H1 (cell line): ENCODE data around the gene TMEM45B. TPM values are rescaled to one million over a fixed set of nuclear protein-coding genes. Genes with fewer than 3 reads are reported as not detected.

Source experiments
- CTCF ChIA-PET: fragments of 300-600 bp; sonication (Branson Sonifier 250); formaldehyde crosslinking; loops from one replicate; lab custom pipeline; 2021; ENCODE audit not compliant: partially characterized antibody; lab: Charles Lee
- POLR2A ChIA-PET: fragments of 300-600 bp; sonication (Branson Sonifier 250); formaldehyde crosslinking; loops from one replicate; lab custom pipeline; 2021; ENCODE audit warnings: inconsistent platforms; ENCODE audit not compliant: partially characterized antibody; lab: Charles Lee
- DNase-seq, 2 experiments: peaks; one replicate each; pipeline versions ENCODE4 v3.0.0 to v3.0.0-alpha.2; 2010 to 2022; ENCODE audit warnings: low spot score in 2 of 2, low read depth in 1 of 2, mixed read lengths in 1 of 2
- FAIRE-seq: peaks from 2 replicates; lab custom pipeline; 2011; peaks lifted over from hg19 to GRCh38; lab: Jason Lieb, UNC
- H2AFZ ChIP-seq: 2 replicates; pipeline ENCODE4 v1.8.1; 2012; ENCODE audit warnings: low read length, inconsistent platforms
- H2AK5ac ChIP-seq: 2 replicates; pipeline ENCODE4 v1.6.1; 2013; ENCODE audit warnings: low read depth, low read length
- H2BK120ac ChIP-seq: replicated peaks from 2 replicates; pipeline ENCODE3; 2013; ENCODE audit warnings: low read depth, low read length, inconsistent platforms
- H2BK12ac ChIP-seq: 2 replicates; pipeline ENCODE4 v1.6.1; 2013; ENCODE audit warnings: low read depth, low read length
- H2BK15ac ChIP-seq: 2 replicates; pipeline ENCODE4 v1.6.1; 2013; ENCODE audit warnings: low read length
- H2BK20ac ChIP-seq: 2 replicates; pipeline ENCODE4 v1.6.1; 2013; ENCODE audit warnings: low read length
- H2BK5ac ChIP-seq: 2 replicates; pipeline ENCODE4 v1.6.1; 2013; ENCODE audit warnings: low read depth, low read length
- H3K14ac ChIP-seq: 2 replicates; pipeline ENCODE4 v1.6.1; 2013; ENCODE audit warnings: inconsistent platforms; ENCODE audit not compliant: insufficient read length
- H3K18ac ChIP-seq: 2 replicates; pipeline ENCODE4 v1.6.1; 2013; ENCODE audit warnings: low read length; ENCODE audit errors: extremely low read depth
- H3K23ac ChIP-seq: 2 replicates; pipeline ENCODE4 v1.6.1; 2013; ENCODE audit warnings: inconsistent platforms; ENCODE audit not compliant: insufficient read length
- H3K23me2 ChIP-seq: 2 replicates; pipeline ENCODE4 v1.6.1; 2013; ENCODE audit warnings: low read depth, low read length
- H3K27ac ChIP-seq: 2 replicates; pipeline ENCODE4 v1.6.1; 2011; ENCODE audit warnings: low read depth, low read length, inconsistent platforms
- H3K27me3 ChIP-seq, 4 experiments: replicated peaks in 1 of 4; 1 replicate in 1 of 4; 2 replicates in 3 of 4; pipeline versions ENCODE4 v1.6.1 to v1.8.1; 2011 to 2013; ENCODE audit warnings: low read length in 3 of 4, mild to moderate bottlenecking in 3 of 4, inconsistent platforms in 2 of 4, mixed read lengths in 2 of 4, moderate library complexity in 1 of 4; ENCODE audit not compliant: control insufficient read depth in 3 of 4, insufficient read depth in 3 of 4; ENCODE audit errors: extremely low read depth in 1 of 4
- H3K36me3 ChIP-seq, 4 experiments: 2 replicates each; pipeline versions ENCODE4 v1.6.1 to v1.8.1; 2011 to 2013; ENCODE audit warnings: mild to moderate bottlenecking in 4 of 4, low read length in 3 of 4, moderate library complexity in 2 of 4, control low read depth in 1 of 4, inconsistent platforms in 1 of 4; ENCODE audit not compliant: insufficient read depth in 4 of 4, control insufficient read depth in 2 of 4
- H3K4ac ChIP-seq: replicated peaks from 2 replicates; pipeline ENCODE3; 2013; ENCODE audit warnings: low read length, low read depth, mixed read lengths, inconsistent platforms; ENCODE audit not compliant: insufficient read length
- H3K4me1 ChIP-seq, 4 experiments: replicated peaks in 1 of 4; 1 replicate in 1 of 4; 2 replicates in 3 of 4; pipeline versions ENCODE4 v1.6.1 to v1.8.1; 2011 to 2013; ENCODE audit warnings: low read length in 3 of 4, inconsistent platforms in 2 of 4, mixed read lengths in 1 of 4; ENCODE audit not compliant: insufficient read depth in 4 of 4, control insufficient read depth in 3 of 4
- H3K4me2 ChIP-seq, 2 experiments: 2 replicates each; pipeline versions ENCODE4 v1.6.1 to v1.8.1; 2011 to 2013; ENCODE audit warnings: low read depth in 2 of 2, low read length in 2 of 2, control low read depth in 1 of 2, inconsistent platforms in 1 of 2, mild to moderate bottlenecking in 1 of 2; ENCODE audit not compliant: insufficient read depth in 1 of 2
- H3K4me3 ChIP-seq, 4 experiments: fragments of 200-600, 300-600 bp in 1 of 4; sonication (generic), shearing (Covaris generic), sonication (Bioruptor Twin) in 1 of 4; 2 replicates each; pipeline versions ENCODE4 v1.5.1 to v1.8.1; 2011 to 2016; ENCODE audit warnings: low read length in 4 of 4, low read depth in 3 of 4, control low read depth in 2 of 4, inconsistent platforms in 2 of 4, mild to moderate bottlenecking in 2 of 4, mixed read lengths in 1 of 4, moderate library complexity in 1 of 4; ENCODE audit not compliant: insufficient read depth in 2 of 4; ENCODE audit errors: extremely low read depth in 1 of 4
- H3K56ac ChIP-seq: replicated peaks from 2 replicates; pipeline ENCODE3; 2013; ENCODE audit warnings: low read depth, mild to moderate bottlenecking, mixed read lengths, low read length, inconsistent platforms; ENCODE audit not compliant: insufficient read length
- H3K79me1 ChIP-seq: 2 replicates; pipeline ENCODE4 v1.6.1; 2013; ENCODE audit warnings: low read depth, low read length, control low read depth
- H3K79me2 ChIP-seq, 2 experiments: 2 replicates each; pipeline versions ENCODE4 v1.6.1 to v1.8.1; 2012 to 2013; ENCODE audit warnings: low read length in 2 of 2, mild to moderate bottlenecking in 2 of 2, inconsistent platforms in 1 of 2; ENCODE audit not compliant: insufficient read depth in 2 of 2, control insufficient read depth in 1 of 2
- H3K9ac ChIP-seq, 4 experiments: replicated peaks in 1 of 4; 1 replicate in 1 of 4; 2 replicates in 3 of 4; pipeline versions ENCODE4 v1.6.1 to v1.8.1; 2011 to 2013; ENCODE audit warnings: low read depth in 3 of 4, low read length in 3 of 4, control low read depth in 2 of 4, mild to moderate bottlenecking in 2 of 4, moderate library complexity in 2 of 4, inconsistent platforms in 1 of 4; ENCODE audit errors: extremely low read depth in 1 of 4
- H3K9me3 ChIP-seq, 2 experiments: 2 replicates each; pipeline versions ENCODE4 v1.6.1 to v1.8.1; 2012 to 2013; ENCODE audit warnings: mild to moderate bottlenecking in 2 of 2, moderate library complexity in 2 of 2, control low read depth in 1 of 2, inconsistent platforms in 1 of 2, low read depth in 1 of 2, low read length in 1 of 2, mixed read lengths in 1 of 2; ENCODE audit not compliant: insufficient read depth in 2 of 2
- H4K20me1 ChIP-seq, 2 experiments: replicated peaks in 1 of 2; 2 replicates each; pipeline versions ENCODE3 to v1.8.1; 2011 to 2013; ENCODE audit warnings: inconsistent platforms in 2 of 2, low read length in 2 of 2, mild to moderate bottlenecking in 1 of 2; ENCODE audit not compliant: insufficient read depth in 2 of 2, control insufficient read depth in 1 of 2
- H4K5ac ChIP-seq: 2 replicates; pipeline ENCODE4 v1.6.1; 2013; ENCODE audit warnings: low read length, low read depth, mixed read lengths, inconsistent platforms; ENCODE audit not compliant: insufficient read length
- H4K8ac ChIP-seq: 2 replicates; pipeline ENCODE4 v1.8.0; 2013; ENCODE audit warnings: mild to moderate bottlenecking, moderate library complexity, low read length, inconsistent platforms; ENCODE audit not compliant: insufficient read depth; ENCODE audit errors: extremely low read depth
- H4K91ac ChIP-seq: replicated peaks from 2 replicates; pipeline ENCODE3; 2013; ENCODE audit warnings: low read length, mixed read lengths, inconsistent platforms; ENCODE audit not compliant: insufficient read length
- CEBPB ChIP-seq: IDR thresholded peaks from 2 replicates; pipeline ENCODE4 v1.6.1; 2012; ENCODE audit warnings: low read depth, low read length
- SRF ChIP-seq: IDR thresholded peaks from 2 replicates; pipeline ENCODE4 v1.6.1; 2011; ENCODE audit warnings: mild to moderate bottlenecking, low read depth, low read length, moderate library complexity
- YY1 ChIP-seq: IDR thresholded peaks from 2 replicates; pipeline ENCODE4 v1.6.1; 2011; ENCODE audit warnings: low read depth, mild to moderate bottlenecking, low read length
- WGBS, 2 experiments: shearing (Covaris generic) in 1 of 2; methylation state at CpG; one replicate each; pipeline versions ENCODE4 v1.1.6 to v1.1.7; 2013 to 2015; ENCODE audit warnings: low lambda C conversion rate in 2 of 2, mixed read lengths in 2 of 2, inconsistent platforms in 1 of 2, low coverage in 1 of 2, missing lambda C conversion rate in 1 of 2; ENCODE audit not compliant: insufficient replicate concordance in 2 of 2, insufficient coverage in 1 of 2, insufficient read length in 1 of 2; ENCODE audit errors: extremely low coverage in 1 of 2, missing lambda C conversion rate in 1 of 2; 5-methylcytosine and 5-hydroxymethylcytosine counted together
- polyA plus RNA-seq, 7 experiments: library from polyadenylated mRNA; depleted of rRNA in 3 of 7; stranded (reverse) in 5 of 7; unstranded in 2 of 7; fragments of >200 nt in 5 of 7; fragments of 200-250 nt in 2 of 7; gene quantifications; 1 replicate in 5 of 7; 2 replicates in 1 of 7; 4 replicates in 1 of 7; pipeline versions ENCODE4 v1.2.1 to v1.2.3, GENCODE V29; 2011 to 2013; ENCODE audit warnings: missing spikeins in 2 of 7, mixed read lengths in 2 of 7
- total RNA-seq: library from RNA; stranded (reverse); fragmentation: NEBNext Ultra II Directional; extraction: Animal tissue kit (Norgen Biotek cat#: 25700); gene quantifications from 2 replicates; pipeline ENCODE4 v1.2.1, GENCODE V29; 2021
- TF ChIP-seq, protein P1 (sequence below): IDR thresholded peaks from 2 replicates; pipeline ENCODE4 v1.6.1; 2012; ENCODE audit warnings: low read length, inconsistent platforms

Gene TMEM45B
- total and polyA plus RNA-seq, 2 of the 8 experiments (the other 6 are each of a cell fraction or from before 2014, with no cell fraction given), result 0.23 TPM; not detected in 1

DNA sequence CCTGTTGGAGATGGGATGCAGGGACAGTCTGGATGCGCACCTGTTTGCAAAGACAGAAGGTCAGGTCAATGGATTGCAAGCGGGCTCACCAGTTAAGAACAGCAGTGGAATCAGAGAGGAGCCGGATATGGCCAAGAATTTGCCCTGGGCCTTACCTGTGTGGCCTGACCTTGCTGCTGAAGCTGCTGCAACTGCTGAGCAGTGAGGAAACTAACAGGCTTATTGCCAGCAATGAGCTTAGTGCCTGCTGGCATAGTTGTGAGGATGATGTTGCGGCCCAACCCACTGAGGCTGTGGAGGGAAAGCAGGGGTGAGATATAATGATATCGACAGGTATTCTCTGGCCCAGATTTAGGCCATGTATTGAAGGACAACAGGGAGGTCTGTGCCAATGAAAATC is 49.2 kb downstream of the TMEM45B start:
- Histone ChIP-seq H4K5ac (no peak overlapping the region), H3K23ac (no peak overlapping the region), H3K79me1 (no peaks in the 10 kb centered on the region), H3K36me3 (peaks cover 23 to 64% (median 50%) of the 10 kb centered on the region in 4 experiments), H3K27me3 (no peaks in the 10 kb centered on the region), H3K4ac (no peak overlapping the region), H3K79me2 (no peaks in the 10 kb centered on the region), H3K9ac (no peak overlapping the region), H4K20me1 (peaks cover 0 to 3% of the 10 kb centered on the region in 2 experiments), H3K4me2 (no peak overlapping the region), H2BK15ac (no peak overlapping the region), H2AFZ (no peak overlapping the region), H3K14ac (no peak overlapping the region), H2BK120ac (no peak overlapping the region), H3K9me3 (no peaks in the 10 kb centered on the region), H3K4me3 (no peak overlapping the region), H2BK12ac (no peak overlapping the region), H3K56ac (no peak overlapping the region), H3K4me1 (peaks cover 2 to 5% (median 4%) of the 10 kb centered on the region in 4 experiments; a peak in 6 of 7 replicates), H2BK20ac (no peak overlapping the region), H3K23me2 (no peaks in the 10 kb centered on the region), H3K27ac (no peak overlapping the region), H2BK5ac (no peak overlapping the region), H3K18ac (no peak overlapping the region), H4K8ac (no peak overlapping the region; the same call in 1 of the 2 replicates), H2AK5ac (no peak overlapping the region; the same call in 1 of the 2 replicates), H4K91ac (no peak overlapping the region)
- no peak for FAIRE-seq
- POLR2A ChIA-PET, result no interaction called here
- WGBS, 2 experiments, result 94% methylated on average over 5 of the region's 5 CpGs; no CpG with 5 or more reads in 1 of the 2 experiments
- no peak for DNase-seq
- TF ChIP-seq CEBPB, result no peak
- TF ChIP-seq, protein P1, sequence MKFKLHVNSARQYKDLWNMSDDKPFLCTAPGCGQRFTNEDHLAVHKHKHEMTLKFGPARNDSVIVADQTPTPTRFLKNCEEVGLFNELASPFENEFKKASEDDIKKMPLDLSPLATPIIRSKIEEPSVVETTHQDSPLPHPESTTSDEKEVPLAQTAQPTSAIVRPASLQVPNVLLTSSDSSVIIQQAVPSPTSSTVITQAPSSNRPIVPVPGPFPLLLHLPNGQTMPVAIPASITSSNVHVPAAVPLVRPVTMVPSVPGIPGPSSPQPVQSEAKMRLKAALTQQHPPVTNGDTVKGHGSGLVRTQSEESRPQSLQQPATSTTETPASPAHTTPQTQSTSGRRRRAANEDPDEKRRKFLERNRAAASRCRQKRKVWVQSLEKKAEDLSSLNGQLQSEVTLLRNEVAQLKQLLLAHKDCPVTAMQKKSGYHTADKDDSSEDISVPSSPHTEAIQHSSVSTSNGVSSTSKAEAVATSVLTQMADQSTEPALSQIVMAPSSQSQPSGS, result no peak
- no peak for TF ChIP-seq SRF
- TF ChIP-seq YY1, result no peak
- CTCF ChIA-PET, result interaction anchor here (1.1 to 2.7 kb wide), 2 partner anchors 17 to 80 kb away, joined by 3 to 10 read pairs; no protein-coding TSS in a partner anchor
